Loucy (cell line): Measurements from ENCODE around the gene PAK4.

Experiments used
- CTCF ChIP-seq: fragments of 200-600 bp; sonication (generic); conservative IDR thresholded peaks from 2 replicates; pipeline ENCODE4 v1.5.1; 2014; ENCODE audit warnings: mild to moderate bottlenecking, antibody characterized with exemption, low read length
- EZH2phosphoT487 ChIP-seq: fragments of 200-600 bp; IDR thresholded peaks from 2 replicates; pipeline ENCODE4 v1.6.1; 2018; ENCODE audit warnings: antibody characterized with exemption, mild to moderate bottlenecking, moderate library complexity, borderline replicate concordance

DNA sequence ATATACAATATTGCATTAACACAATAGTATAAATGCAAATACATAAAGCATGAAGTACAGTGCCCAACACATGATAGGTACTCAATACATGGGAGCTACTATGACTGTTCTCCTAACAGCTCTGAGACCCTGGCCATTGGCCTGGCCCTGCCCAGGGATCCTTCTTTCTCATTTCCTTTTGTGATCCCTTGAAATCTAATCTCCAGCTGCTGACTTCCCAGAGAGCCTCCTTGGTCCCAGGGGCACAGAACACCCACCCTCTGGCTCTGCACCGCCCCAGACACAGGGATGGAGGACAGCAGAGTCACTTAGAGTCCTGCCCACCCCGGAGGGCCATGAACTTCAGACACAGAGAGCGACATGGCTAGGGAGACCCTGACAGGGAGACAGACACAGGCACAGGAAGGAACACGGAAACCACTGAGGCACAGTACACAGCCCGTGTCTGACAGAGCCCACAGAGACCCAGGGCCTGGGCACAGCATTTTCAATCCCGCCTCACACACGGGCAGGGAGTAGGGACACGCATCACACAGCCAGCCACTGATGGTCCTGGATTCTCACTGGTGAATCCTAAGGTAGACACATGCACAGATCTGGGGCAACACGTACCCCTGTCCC lies 82.7 kb downstream of the PAK4 start:
- TF ChIP-seq CTCF (no peak), EZH2phosphoT487 (no peak)
